ENCODE measurements around the gene MGAT4A. TPM values are rescaled to one million over a fixed set of nuclear protein-coding genes. Genes with fewer than 3 reads are reported as not detected.
A peak's percentile ranks its signal among the peaks of the same experiment; 100 is the strongest.

The MGAT4A gene
- total RNA-seq: 100 to 1,000 TPM in 3 of 4 donors, 10 to 100 TPM in 1; 52.8 to 243 (median 175) TPM

DNA sequence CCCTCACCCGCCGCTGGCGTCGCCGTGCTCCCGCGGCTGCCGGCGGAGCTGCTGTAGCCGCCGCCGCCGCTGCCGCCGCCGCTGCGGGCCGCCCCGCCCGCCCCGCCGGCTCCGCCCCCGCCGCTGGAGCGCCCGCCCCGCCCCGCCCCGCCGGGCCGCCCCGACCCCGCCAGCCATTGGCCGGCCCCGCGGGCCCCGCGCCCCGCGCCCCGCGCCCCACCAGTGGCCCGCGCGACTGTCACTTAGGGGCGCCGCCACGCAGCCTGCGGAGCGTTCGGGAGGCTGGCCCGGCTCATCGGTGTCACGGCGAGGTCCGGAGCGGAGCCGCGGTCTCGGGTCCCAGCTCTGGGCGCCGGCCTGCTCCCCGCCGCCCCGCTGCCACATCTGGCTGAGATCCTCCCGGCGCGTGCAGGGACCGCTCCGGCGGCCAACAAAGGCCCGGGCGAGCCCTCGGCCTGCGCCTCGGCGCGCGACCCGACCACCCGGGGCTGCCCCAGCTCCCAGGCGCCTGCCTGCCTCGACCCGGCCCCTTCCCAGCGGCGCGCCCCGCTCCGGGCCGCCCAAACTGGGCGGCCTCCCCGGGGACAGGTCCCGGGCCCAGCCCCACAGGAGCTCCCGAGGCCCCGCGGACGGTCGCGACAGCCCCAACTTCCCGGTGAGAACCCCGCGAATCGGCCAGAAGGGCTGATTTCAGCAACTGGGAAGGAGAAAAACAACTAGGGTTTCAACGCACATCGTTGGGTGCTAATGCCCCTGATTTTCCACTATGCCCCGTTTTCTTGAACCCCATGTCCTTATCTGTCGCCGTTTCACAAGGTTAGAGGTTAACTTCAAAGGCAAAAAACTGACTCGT is at the start of gene MGAT4A:
Gene MGAT4A, minus strand, starts transcription at position 92 of the 853 bp plus-strand sequence. CDS start 4,800 bp downstream, outside the sequence.
- H3K27ac ChIP-seq: peak within 1 kb of the TSS; percentile 97 to 99 (median 98)
- no peaks in the 10 kb centered on the region for H3K36me3 ChIP-seq
- peak; percentile 92 to 95 for TF ChIP-seq POLR2A (IDR thresholded peaks at IDR 0.05)
- TF ChIP-seq, protein P1, sequence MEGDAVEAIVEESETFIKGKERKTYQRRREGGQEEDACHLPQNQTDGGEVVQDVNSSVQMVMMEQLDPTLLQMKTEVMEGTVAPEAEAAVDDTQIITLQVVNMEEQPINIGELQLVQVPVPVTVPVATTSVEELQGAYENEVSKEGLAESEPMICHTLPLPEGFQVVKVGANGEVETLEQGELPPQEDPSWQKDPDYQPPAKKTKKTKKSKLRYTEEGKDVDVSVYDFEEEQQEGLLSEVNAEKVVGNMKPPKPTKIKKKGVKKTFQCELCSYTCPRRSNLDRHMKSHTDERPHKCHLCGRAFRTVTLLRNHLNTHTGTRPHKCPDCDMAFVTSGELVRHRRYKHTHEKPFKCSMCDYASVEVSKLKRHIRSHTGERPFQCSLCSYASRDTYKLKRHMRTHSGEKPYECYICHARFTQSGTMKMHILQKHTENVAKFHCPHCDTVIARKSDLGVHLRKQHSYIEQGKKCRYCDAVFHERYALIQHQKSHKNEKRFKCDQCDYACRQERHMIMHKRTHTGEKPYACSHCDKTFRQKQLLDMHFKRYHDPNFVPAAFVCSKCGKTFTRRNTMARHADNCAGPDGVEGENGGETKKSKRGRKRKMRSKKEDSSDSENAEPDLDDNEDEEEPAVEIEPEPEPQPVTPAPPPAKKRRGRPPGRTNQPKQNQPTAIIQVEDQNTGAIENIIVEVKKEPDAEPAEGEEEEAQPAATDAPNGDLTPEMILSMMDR (IDR thresholded peaks at IDR 0.05): peak in 1 of 6 experiments; percentile 12
- DNase-seq: peak; percentile 79 to 93 (median 90)
- peaks cover 0 to 35% (median 5%) of the 10 kb centered on the region in 4 donors for H3K4me1 ChIP-seq
- H3K27me3 ChIP-seq: no peaks in the 10 kb centered on the region
- H3K9me3 ChIP-seq: no peaks in the 10 kb centered on the region
- H3K4me3 ChIP-seq: peak within 1 kb of the TSS; percentile 89 to 95 (median 94)

DNA sequence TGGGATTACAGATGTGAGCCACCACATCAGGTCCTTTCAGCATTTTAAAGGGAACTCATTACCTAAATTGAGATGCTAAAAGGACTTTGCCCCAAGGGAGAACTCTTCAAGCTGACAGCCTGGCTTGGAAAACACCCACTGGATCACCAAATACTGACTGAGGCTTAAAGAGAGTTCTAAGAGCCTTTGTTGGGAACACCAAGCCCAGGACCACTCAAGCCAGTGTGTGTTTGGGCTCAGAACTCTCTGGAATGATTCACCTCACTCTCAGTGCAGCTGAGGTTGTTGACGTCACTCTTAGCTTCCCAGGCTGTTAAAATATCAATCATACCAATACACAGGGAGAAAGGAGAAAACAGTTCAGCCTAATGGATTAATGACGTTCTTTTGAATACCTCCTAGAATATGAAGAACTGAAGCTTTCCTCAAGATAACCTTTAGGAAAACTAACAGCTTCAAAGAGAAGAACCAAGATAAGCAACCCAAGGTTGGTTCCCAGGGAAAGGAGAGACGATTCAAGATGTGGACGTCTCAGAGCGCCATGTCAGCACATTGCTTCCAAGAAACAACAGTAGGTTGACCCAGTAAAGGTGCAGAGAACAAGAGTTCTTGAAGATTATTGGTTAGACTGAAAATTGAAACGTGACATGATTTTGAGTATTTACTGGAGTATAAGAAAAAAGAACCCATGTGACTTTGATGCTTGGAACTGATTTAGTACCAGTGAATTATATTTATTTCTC is 48.0 kb upstream of the MGAT4A start:
- Histone ChIP-seq H3K27me3 (no peaks in the 10 kb centered on the region), H3K4me3 (no peak overlapping the region), H3K27ac (no peak overlapping the region), H3K36me3 (no peaks in the 10 kb centered on the region), H3K9me3 (peaks cover 0 to 9% (median 0%) of the 10 kb centered on the region in 4 donors), H3K4me1 (no peaks in the 10 kb centered on the region)
- no peak for DNase-seq
- TF ChIP-seq, protein P1 (IDR thresholded peaks at IDR 0.05): no peak
- no peak for TF ChIP-seq POLR2A (IDR thresholded peaks at IDR 0.05)

DNA sequence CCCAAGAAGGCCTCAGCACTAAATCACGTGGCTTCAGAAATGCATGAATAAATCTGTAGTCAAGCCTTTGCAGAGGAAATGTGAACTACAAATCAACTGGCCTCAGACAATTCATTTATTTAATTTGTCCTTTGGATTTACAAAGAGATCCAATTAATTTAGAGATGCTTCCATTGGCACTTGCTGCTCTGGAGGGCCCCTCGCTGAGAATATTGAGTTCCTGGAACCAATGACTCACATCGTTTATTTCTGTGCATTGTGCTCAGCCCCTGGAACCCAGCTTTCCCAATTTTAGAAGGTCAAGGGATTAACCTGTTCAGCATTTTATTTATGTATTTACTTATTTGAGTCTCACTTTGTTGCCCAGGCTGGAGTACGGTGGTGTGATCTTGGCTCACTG is 47.2 kb upstream of the MGAT4A start:
- H3K4me1 ChIP-seq: no peaks in the 10 kb centered on the region
- TF ChIP-seq POLR2A (IDR thresholded peaks at IDR 0.05): no peak
- TF ChIP-seq, protein P1 (IDR thresholded peaks at IDR 0.05): no peak
- H3K27me3 ChIP-seq: no peaks in the 10 kb centered on the region
- H3K27ac ChIP-seq: no peak overlapping the region
- no peaks in the 10 kb centered on the region for H3K36me3 ChIP-seq
- DNase-seq: no peak
- H3K9me3 ChIP-seq: peaks cover 0 to 9% (median 0%) of the 10 kb centered on the region in 4 donors
- H3K4me3 ChIP-seq: no peak overlapping the region

DNA sequence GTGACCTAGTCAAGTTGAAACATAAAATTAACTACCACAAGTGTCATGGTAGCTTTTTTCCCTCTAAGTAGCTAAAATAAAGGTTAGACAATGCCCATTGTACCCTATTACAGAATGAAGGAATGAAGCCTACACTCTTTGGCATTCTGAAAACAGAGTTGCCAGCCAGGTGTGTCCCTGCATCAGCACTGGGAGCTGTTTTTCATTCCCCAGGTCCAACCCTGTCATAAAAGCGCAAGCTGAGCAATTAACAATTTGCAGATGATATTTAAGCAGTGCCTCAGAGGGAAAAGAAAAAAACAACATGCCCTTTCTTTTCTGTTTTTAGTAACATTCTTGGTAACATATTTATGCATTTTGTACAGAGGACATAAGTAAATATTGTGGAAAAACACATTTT is 46.8 kb upstream of the MGAT4A start:
- H3K27me3 ChIP-seq: no peaks in the 10 kb centered on the region
- H3K36me3 ChIP-seq: no peaks in the 10 kb centered on the region
- H3K4me1 ChIP-seq: no peaks in the 10 kb centered on the region
- H3K9me3 ChIP-seq: peaks cover 0 to 8% (median 0%) of the 10 kb centered on the region in 4 donors
- no peak overlapping the region for H3K27ac ChIP-seq
- H3K4me3 ChIP-seq: no peak overlapping the region
- DNase-seq: no peak
- TF ChIP-seq, protein P1 (IDR thresholded peaks at IDR 0.05): no peak
- TF ChIP-seq POLR2A (IDR thresholded peaks at IDR 0.05): no peak

DNA sequence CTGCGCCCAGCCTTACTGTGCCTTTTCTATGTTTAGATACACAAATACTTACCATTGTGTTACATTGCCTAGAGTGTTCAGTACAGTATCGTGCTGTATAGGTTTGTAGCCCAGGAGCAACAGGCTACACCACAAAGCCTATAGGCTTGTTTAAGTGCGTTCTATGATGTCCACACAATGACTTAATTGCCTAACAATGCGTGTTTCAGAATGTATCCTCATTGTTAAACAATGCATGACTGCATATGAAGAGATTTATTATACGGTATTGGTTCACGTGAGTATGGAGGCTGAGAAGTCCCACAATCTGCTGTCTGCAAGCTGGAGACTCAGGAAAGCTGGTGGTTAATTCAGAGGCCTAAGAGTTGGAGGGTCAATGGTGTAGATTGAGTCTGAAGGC is 46.1 kb upstream of the MGAT4A start:
- peaks cover 0 to 5% (median 0%) of the 10 kb centered on the region in 4 donors for H3K9me3 ChIP-seq
- TF ChIP-seq, protein P1 (IDR thresholded peaks at IDR 0.05): no peak
- no peak for TF ChIP-seq POLR2A (IDR thresholded peaks at IDR 0.05)
- H3K4me1 ChIP-seq: no peaks in the 10 kb centered on the region
- no peaks in the 10 kb centered on the region for H3K27me3 ChIP-seq
- DNase-seq: no peak
- H3K27ac ChIP-seq: no peak overlapping the region
- no peaks in the 10 kb centered on the region for H3K36me3 ChIP-seq
- H3K4me3 ChIP-seq: no peak overlapping the region
